Fibroblast of villous mesenchyme (primary cell): ENCODE measurements around the gene TSBP1. TPM values are rescaled to one million over a fixed set of nuclear protein-coding genes. Genes with fewer than 3 reads are reported as not detected.
A peak's percentile ranks its signal among the peaks of the same experiment; 100 is the strongest.
"Not testable (repeated sequence)": the region's sequence is repeated elsewhere in the genome, so short reads cannot be mapped to it uniquely, and the experiment has no call there.

Experiments
- DNase-seq: peaks from one replicate; pipeline ENCODE4 v3.0.0-alpha.2; 2010; ENCODE audit warnings: low read depth
- H3K4me3 ChIP-seq: 2 replicates; pipeline ENCODE4 v1.5.1; 2011; ENCODE audit warnings: low read depth, mild to moderate bottlenecking, low read length
- total RNA-seq: library from RNA; depleted of rRNA; stranded (reverse); fragments of >200 nt; gene quantifications from 2 replicates; pipeline ENCODE4 v1.2.3, GENCODE V29; 2012
- TF ChIP-seq, protein P1 (sequence below): IDR thresholded peaks from 2 replicates; pipeline ENCODE4 v1.5.1; 2012; ENCODE audit warnings: low read depth, mild to moderate bottlenecking, low read length; ENCODE audit not compliant: insufficient read depth

The TSBP1 gene
- total RNA-seq, 1 donor, result not detected

DNA sequence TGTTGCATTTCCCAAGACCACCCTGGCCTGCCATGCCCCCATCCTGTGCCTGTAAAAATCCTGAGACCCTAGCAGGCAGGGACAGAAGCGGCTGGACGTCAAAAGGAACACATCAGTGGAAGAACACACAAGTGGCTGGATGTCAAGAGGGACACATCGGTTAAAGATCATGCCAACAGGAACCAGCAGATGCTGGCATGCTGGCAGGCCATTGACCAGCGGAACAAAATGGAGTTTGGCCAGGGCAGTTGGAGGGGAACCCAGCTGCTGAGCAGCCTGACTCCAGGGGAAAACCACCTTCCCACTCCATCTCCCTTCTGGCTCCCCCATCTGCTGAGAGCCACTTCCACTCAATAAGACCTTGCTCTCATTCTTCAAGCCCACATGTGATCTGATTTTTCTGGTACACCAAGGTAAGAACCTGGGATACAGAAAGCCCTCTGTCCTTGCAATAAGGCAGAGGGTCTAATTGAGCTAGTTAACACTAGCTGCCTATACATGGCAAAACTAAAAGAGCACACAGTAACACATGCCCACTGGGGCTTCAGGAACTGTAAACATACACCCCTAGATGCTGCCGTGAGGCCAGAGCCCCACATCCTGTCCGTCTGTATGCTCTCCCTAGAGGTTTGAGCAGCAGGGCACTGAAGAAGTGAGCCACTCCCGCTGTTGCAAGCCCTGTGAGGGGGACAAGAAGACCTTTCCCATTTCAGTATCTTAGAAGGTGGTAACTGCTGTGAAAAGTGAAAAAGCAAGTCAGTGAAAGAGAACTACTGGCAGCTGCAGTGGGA, 4.2 kb upstream of the TSBP1 start:
- DNase-seq, result no peak
- TF ChIP-seq, protein P1, sequence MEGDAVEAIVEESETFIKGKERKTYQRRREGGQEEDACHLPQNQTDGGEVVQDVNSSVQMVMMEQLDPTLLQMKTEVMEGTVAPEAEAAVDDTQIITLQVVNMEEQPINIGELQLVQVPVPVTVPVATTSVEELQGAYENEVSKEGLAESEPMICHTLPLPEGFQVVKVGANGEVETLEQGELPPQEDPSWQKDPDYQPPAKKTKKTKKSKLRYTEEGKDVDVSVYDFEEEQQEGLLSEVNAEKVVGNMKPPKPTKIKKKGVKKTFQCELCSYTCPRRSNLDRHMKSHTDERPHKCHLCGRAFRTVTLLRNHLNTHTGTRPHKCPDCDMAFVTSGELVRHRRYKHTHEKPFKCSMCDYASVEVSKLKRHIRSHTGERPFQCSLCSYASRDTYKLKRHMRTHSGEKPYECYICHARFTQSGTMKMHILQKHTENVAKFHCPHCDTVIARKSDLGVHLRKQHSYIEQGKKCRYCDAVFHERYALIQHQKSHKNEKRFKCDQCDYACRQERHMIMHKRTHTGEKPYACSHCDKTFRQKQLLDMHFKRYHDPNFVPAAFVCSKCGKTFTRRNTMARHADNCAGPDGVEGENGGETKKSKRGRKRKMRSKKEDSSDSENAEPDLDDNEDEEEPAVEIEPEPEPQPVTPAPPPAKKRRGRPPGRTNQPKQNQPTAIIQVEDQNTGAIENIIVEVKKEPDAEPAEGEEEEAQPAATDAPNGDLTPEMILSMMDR, result no peak
- no peak overlapping the region for H3K4me3 ChIP-seq

DNA sequence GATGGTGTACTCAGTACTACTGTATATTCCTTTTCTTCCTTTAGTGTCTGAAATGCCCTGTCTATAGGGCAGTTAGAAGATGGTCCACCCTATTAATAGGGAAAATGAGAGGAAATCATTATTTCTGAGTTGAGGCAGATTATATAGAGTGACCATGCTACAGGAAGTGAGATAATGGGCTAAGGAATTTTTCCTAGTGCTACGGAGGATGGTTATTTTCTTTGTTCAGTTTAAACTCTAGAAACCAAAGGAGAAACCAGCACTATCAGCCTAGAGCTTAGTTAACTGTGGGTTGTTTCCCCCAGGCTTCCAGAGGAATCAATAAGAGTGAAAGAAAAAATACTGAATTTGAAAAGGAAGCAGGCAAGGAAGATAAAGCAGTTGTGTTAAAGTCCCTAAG, 474 bp downstream of the TSBP1 start:
- DNase-seq, result no peak
- no peak overlapping the region for H3K4me3 ChIP-seq
- TF ChIP-seq, protein P1, result no peak

DNA sequence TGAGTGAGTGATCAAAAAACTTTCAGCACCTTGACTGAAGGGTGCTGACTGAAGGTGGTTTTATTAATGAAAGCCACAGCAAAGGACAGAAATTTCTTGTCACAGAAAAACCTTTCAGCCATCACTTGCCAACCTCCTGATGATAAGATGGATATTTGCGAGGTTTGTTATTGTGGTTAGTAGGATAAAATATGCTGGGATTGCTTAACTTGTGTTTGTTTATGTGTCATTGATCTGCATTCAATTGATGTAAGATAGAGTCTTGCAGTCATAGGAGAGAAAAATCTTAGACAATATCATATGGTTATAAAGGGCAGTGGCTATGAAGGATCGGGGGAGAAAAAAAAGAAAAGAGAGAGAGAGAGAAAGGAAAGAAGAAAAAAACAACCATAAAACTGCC, 1.2 kb downstream of the TSBP1 start:
- TF ChIP-seq, protein P1, result no peak
- DNase-seq, result peak; percentile 5
- no peak overlapping the region for H3K4me3 ChIP-seq

DNA sequence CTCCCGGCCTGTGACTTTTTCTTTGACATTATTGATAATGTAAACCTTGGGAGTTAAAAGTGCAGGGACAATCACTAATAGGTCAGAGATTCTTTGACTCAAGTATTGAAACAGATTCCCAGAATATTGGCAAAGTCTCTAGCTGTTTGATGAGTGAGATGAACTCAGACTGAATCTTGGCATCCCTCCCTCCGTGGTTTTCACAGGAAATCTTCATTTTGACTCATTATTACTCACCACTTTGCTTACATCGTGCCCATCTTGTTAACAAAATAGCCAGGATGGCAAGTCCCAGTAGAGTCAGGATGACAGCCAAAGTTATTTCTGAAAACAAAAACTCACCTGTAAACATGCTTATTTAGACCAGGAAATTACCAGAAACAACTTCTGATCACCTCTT, 2.0 kb downstream of the TSBP1 start:
- no peak overlapping the region for H3K4me3 ChIP-seq
- TF ChIP-seq, protein P1, result no peak

DNA sequence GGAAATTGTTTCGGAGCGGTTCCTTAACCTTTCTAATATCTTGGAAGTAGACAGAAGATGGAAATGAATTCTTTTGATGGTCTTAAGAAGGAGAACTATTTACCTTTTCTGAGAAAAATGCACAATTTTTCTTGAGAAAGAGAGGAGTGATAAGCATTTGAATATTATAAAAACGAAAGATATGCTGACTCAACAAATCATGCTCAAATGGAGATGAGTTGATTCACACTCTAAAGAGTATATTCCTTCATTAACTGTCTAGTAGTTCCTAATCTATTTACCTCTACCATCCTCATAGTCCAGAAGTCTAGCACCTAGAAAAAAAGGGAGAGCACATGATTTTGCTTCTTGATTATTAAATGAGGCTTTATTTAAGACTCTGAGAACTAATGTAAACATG, 4.1 kb downstream of the TSBP1 start:
- no peak for DNase-seq
- H3K4me3 ChIP-seq, result no peak overlapping the region
- TF ChIP-seq, protein P1, result no peak

More for the DNA sequence above, 2.0 kb downstream of the TSBP1 start:
- peak; percentile 29 for DNase-seq

DNA sequence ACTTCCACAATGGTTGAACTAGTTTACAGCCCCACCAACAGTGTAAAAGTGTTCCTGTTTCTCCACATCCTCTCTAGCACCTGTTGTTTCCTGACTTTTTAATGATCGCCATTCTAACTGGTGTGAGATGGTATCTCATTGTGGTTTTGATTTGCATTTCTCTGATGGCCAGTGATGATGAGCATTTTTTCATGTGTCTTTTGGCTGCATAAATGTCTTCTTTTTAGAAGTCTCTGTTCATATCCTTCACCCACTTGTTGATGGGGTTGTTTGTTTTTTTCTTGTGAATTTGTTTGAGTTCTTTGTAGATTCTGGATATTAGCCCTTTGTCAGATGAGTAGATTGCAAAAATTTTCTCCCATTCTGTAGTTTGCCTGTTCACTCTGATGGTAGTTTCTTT, 12.5 kb downstream of the TSBP1 start:
- not testable (repeated sequence) for DNase-seq, H3K4me3 ChIP-seq

DNA sequence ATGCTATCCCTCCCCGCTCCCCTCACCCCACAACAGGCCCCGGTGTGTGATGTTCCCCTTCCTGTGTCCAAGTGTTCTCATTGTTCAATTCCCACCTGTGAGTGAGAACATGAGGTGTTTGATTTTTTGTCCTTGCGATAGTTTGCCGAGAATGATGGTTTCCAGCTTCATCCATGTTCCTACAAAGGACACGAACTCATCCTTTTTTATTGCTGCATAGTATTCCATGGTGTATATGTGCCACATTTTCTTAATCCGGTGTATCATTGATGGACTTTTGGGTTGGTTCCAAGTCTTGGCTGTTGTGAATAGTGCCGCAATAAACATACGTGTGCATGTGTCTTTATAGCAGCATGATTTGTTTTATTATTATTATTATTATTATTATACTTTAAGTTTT, 13.2 kb downstream of the TSBP1 start:
- not testable (repeated sequence) for DNase-seq, H3K4me3 ChIP-seq

DNA sequence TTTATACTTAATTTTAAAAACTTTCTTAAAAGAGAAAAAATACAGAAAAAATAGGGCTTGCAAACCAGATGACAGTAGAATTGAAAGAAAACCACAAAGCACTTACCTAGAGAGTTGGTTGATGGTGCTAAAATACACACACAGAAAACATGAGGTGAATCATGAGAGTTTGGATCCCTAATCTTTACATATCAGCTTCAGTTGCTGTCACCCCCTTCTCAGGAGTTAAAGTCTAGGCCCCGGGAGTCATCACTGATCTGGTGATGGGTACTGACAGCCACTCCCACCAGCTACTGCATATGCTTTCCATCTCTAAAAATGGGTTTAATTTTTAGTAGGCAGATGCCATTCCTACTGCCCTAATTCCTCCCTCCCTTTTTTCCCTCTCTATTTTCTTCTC, 16.7 kb downstream of the TSBP1 start:
- no peak for DNase-seq
- TF ChIP-seq, protein P1, result no peak

More for the DNA sequence above, 16.7 kb downstream of the TSBP1 start:
- H3K4me3 ChIP-seq, result no peak overlapping the region
